COR-L47 (cell line): ENCODE results near the gene SLC43A1.
"Not testable (repeated sequence)": the region's sequence is repeated elsewhere in the genome, so short reads cannot be mapped to it uniquely, and the experiment has no call there.

ENCODE experiments used
- DNase-seq: peaks from one replicate; lab custom pipeline; 2025; lab: John Stamatoyannopoulos, UW

The SLC43A1 gene

DNA sequence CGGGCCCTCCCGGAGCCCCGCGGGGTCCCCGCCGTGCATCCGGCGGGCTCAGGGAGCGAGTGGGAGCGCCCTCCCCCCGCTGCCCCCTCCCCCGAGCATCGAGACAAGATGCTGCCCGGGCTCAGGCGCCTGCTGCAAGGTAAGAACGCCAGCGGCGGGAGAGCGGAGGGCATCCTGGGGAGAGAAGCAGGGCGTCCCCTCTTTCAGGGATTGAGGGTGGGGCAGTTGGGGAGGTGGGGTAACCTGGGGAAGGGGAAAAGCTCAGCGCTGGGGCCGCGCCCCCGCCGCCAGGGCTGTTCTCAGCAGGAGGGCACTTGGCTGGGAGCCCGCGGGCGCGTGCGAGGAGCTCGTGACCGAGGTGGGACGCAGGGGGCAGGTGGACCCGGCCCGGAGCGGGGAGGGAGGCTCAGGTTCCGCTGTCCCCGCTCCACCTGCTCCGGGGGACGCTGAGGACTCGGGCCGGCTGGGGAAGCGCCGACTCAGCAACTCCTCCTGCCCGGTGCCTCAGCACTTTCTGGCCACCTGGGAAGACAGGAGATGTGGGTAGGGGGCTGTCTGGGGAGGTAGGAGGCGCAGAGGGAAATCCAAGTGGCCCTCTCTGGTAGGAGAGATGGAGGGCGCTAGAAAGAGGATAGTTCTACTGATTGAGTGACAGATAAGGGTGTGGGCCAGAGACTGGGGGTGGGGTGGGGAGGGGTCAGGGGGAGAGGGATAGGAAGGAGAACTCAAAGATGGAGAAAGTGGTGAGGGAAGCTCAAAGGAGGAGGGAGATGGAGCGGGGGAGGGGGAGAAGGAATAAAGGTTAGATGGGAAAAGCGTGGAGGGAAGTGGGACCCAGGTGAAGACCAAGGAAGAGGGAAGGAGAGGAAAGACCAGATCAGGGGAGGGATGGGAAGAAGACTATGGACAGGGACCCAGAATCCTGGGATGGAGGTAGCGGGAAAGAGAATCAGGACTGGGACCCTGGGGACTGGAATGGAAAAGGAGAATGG is 54.4 kb downstream of the SLC43A1 start:
- peak; percentile 57 for DNase-seq

DNA sequence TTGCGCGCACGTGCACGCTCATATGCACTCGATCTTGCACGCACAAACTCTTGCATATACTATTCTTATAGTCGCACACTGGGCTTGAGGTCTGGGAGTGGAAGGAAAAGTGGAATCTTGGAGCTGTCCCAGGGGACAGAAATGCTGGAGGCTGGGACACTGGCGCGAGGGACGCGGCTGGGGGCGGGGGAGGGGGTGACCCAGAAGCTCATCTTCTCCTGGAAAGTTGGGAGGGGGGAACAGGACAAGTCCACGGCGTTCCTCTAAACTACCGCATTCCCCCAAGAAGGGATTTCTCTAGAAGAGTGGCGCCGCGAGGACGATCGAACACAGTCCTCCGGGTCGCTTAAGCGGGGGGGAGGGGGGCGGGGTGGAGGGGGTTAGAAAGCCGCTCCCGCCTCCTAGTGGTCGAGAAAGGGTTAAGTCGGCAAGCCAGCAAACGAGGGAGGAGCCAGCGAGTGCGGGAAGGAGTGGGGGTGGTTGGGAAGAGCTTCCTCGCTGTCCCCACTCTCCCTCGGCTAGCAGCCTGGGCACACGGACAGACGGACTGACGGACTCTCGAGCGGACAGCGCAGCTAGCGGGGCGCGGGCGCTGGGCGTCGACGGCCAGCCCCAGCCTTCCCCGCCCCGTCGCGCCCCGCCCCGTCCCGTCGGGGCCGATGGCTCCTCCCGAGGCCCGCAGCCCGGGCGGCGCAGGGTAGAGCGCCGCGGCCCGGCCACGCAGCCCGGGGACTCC is 55.3 kb downstream of the SLC43A1 start, which contains the start of gene RTN4RL2:
Gene RTN4RL2 (plus strand): TSS at position 507 of the 736 bp plus-strand sequence. CDS start 338 bp downstream, outside the sequence.
- DNase-seq: peak; percentile 53

DNA sequence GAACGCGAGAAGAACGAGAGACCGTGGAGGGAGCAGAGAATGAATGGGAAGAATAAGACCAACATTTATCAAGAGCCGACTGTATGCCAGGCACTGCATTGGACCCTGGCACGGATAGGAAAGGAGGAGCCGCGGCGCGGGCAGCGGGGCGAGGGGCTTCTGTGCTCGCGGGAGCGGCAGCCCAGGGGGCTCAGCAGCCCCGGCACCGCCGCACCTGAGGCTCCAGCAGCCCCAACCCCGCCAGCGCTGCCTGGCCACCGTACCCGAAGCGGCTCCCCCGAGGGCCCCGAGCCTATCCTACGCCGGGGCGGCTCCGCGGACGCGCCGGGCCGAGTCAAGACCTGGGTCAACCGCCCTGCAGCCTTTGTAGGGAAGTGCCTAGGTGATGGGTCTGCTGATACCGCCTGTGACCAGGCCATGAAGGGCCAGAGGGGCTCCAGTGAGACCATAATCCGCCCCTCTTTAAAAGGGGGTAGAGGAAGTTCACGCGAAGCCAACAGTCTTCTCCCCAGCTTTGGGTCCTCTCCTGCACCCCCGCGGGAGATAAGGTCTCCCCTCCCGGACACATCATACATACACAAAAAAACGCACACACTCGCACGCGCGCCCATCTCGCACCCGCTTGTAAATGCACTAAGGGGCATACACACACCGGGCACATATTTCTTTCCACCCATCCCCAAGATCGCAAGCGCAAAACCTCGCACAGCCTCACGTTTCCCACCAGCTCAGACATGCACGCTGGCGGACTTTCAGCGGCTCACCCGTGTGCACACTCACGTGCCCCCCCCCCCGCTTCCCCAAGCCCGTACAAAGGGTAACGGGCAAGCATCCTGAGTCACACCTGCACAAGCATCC is 56.1 kb downstream of the SLC43A1 start:
- DNase-seq: no peak

DNA sequence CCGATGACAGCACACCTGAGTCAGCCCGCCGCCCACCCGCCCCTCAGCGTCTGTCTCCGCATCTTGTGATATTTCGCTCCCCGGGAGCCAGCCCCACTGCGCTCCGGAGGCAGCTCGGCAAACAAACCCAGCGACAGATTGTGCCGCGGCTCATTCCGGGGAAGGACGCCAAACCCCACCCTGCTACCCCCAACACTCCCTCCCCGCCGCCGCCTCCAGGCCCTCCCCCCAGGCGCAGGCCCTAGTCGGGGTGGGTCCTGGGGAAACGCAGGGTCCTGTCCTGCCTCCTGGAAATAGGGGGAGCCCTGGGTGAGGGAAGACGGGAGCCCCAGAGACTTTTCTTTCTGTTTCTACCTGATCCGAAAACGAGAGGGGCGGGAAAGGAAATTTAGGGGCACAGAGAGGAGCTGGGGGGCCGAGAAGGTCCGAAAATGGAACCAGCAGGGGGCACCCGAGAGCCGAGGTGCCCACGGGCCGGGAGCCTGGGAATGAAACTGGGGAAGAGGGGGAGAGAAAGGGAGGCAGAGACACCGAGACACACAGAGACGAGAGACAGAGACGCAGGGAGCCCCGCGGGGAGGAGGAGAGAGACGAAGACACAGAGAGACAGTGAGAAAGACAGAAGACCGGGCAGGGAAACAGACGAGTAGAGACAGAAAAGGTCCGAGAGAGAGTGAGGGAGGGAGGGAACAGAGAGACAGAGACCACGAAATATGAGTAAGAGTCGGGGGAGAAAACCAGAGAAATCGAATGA is 56.9 kb downstream of the SLC43A1 start:
- DNase-seq: peak; percentile 56

DNA sequence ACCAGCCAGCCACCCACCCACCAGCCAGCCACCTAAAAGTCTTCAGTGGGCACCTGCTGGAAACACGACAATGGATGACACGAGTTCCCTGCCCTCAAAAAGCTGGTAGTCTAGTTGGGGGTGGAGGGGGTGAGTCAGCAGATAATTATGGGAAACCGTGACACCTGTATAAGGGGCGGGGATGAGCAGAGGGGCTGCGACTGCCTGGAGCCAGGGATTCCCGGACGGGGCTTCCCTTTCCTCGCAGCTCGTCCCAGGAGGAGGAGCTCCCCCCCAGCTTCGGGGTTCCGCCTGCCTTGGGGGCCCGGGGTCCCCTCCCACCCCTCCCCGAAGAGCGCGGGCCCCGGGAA is 57.5 kb downstream of the SLC43A1 start:
- no peak for DNase-seq

DNA sequence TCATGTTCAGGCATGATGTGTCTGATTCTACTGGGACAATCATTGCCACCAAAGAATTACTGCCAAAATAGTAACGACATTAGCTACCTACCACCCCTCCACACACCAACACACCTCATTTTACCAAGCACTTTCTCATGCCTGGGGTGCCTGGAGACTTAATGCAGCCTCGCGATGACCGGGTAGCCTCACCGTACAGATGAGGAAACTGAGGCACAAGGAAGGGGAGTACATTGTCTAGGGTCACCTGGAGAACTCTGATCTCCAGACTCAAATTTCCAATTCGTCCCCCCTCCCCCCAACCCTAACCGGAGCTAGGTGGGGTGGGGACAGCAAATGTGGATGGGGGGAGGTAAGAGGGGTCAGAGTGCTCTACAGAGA is 57.9 kb downstream of the SLC43A1 start:
- DNase-seq: no peak

DNA sequence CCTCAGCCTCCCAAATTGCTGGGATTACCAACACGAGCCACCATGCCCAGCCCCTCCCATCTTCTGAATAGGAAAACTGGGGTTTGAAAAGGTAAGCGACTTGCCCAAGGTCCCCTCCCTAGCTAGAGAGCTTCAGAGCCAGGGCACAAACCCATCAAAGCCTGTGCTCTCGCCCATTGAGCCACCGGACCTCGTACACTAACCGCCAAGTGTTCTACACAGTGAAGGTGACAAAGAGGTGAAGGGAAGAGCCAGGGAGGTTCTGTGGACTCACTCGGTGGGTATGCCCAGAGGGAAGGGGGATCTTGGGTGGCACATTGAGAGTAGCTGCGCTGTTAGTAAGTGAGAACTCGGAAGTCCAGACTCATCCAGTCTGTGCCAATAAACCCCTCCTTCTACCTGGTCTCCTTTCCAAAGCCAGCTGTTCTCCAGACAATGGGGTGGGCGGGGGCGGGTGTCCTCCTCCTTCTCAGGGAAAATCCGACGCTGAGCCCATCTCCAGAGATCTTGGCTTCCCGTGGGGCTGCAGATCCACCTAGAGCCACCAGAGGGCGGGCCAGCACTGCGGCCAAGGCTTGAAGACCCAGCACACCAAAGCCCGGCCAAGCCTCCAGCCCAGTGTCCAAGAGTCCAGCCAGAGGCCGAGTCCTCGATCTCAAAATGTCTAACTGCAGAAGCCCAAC is 58.4 kb downstream of the SLC43A1 start:
- DNase-seq: peak; percentile 76

DNA sequence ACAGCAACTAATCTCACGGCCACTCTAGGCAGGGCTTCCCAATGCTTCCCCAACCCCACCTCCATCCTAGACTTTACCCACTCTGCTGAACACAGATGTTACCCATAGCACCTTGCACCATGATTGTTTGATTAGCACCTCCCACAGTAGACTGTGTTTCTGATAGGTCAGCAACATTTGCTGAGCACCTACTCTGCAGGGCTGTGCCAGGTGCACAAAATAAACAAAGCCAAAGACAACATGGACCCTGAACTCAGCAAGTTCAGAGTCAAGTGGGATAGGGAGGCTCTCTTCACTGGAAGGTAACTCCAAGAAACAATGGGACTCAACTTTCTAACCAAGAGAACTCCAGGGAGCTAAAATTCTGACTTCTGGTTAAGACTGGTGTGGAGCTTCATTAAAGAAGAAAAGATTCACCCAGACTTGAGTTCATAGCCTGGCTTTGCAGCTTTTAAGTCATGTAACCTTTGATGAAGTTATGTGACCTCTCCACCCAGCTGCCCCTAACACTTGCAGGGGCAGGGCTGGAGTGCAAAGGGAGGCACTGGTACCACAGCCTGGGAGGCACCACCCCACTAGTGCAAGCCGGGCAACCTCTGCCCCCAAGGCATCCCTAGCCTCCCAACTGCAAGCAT is 61.8 kb downstream of the SLC43A1 start:
- DNase-seq: no peak

DNA sequence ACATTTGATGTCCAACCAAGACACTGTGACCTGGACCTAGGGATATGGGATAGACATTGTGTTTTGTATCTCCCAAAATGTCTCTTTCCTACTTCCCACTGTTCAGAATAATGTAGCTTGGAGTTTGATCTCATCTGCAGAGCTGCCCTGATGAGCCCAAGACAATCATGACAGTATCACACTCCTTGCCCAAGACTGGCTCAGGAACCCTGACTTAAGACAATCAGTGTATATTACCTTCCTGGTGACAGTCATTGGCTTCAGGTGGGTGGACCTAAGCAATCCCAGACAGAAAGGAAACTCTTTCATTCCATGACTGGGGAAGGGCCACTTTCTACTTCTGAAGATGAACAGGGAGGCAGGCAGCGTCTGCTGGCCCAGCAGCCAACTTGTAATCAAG is 69.4 kb downstream of the SLC43A1 start:
- no peak for DNase-seq

DNA sequence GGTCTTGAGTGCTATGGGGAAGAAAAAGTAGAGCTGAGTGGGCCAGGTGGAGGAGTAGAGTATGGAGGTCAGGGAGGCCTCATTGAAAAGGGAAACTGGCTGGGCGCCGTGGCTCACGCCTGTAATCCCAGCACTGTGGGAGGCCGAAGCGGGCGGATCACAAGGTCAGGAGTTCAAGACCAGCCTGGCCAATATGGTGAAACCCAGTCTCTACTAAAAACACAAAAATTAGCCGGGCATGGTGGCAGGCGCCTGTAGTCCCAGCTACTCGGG is 70.4 kb downstream of the SLC43A1 start:
- DNase-seq: not testable (repeated sequence)

DNA sequence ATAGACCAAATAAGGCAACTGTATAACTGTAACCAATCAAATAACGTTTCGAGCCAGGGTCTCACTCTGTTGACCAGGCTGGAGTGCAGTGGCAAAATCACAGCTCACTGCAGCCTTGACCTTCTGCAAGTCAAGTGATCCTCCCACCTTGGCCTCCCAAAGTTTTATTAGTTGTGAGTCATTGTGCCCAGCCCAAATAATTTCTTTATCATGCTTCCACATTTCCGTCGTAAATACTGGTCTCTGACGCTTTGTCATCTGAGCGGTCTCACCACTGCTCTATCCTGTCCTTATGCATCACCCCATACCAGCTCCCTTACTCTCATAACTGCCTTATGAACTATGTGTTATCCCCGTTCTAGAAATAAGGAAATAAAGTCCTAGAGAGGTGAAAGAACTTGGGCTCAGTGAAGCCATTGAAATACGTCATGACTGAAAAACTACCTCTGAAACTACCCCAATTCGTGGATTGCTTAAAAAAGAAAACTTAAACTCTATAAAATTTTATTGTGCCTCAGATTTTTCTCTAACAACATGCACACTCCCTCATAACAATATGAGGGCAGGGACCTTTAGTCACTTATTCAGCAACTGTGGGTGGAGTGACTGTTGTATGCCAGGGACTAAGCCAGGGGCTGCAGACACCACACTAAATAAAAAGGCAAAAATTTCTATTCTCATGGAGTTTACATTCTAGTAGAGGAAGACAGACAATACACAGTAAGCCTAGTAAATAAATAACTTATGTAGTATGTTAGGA is 71.0 kb downstream of the SLC43A1 start:
- DNase-seq: no peak

DNA sequence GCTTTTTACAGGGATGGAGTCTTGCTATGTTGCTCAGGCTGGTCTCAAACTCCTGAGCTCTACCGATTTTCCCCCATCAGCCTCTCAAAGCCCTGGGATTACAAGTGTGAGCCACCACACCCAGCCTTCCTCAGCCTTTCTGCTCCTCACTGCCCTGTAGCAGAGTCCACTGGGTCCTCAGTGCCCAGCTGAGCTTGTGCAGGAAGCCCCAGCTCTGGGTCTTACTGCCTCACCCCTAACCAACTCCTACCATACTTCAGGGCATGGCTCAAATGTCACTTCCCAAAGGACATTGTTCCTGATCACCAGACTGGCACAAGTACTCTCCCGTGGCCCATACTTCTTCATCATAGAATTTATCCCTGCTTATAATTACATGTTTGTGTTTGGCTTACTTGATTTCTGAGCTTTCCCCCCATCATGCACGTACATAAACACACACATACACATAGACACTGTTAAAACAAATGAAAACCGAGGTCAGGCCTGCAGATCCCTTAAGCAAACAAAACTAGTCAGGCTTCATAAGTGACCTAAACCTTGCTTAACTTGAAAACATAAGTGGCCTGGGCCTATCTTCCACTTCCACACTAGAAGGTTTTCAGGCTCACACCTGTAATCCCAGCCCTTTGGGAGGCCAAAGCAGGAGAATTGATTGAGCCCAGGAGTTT is 74.6 kb downstream of the SLC43A1 start:
- DNase-seq: no peak

DNA sequence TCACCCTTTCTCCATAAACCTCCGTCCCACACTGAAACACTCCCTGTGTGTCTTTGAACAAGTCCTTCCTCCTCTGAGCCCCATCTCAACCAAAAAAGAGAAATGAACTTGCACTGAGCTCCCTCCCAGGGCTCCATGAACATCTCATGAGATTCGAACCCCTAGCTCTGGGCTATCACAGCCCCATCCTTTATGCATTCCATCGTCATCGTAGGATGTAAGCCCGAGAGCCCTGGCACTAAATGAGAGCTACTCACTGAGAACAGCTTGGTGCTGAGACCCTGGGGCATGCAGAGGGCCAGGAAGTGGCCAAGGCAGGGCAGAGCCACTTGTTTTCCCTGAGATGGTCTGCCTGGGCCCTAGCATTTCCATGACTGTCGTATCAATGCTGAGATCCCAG is 75.7 kb downstream of the SLC43A1 start:
- DNase-seq: no peak

DNA sequence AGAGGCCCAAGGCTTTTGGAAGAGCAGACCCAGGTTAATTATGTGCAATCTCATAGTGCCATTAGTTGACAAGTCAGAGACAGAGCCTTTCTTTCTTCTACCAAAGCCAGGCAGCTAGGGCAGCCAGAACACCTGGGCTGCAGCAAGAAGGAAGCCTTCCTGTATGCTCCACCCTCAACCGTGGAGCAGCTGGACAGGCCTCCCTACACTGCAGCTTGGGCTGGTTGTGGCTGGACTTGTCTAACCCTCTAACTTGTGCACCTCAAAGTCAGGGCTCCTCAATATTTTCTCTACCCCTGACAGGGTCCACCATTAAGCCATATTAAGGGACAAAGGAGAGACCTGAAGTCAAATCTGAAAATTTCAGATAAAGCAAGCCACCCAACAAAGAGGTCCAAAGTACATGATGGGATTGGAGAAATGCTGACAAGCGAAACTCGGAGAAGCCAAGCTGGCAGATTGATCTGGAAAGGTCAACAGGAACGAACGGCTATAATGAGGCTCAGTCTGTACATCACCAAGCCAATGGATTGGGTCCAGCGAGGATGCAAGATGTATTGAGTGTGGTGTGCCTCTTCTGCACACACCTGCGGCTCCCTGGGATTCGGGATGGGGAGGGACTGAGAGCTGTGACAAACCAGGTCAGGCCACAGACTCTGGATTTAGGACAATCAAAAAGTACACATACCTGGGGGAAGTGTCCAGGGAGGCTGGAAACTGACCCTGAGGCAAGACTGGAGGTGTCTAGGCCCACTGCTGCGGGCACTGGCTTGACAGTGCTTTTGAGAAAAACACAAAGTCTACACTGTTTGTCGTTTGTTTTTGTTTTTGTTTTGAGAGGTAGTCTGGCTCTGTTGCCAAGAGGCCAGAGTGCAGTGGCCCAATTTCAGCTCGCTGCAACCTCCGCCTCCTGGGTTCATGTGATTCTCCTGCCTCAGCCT is 76.9 kb downstream of the SLC43A1 start:
- no peak for DNase-seq

DNA sequence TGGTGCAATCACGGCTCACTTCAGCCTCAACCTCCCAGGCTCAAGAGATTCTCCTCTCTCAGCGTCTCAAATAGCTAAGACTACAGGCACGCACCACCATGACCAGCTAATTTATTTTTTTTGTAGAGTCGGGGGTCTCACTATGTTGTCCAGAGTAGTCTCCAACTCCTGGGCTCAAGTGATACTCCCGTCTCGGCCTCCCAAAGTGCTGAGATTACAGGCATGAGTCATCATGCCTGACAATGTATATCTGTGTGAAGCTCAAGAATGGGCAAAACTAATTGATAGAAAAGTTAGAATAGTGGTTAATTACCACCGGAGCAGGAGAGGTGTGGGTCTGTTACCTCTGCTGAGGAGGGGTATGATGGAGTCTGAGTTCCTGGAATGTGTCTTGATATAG is 79.5 kb downstream of the SLC43A1 start:
- no peak for DNase-seq

DNA sequence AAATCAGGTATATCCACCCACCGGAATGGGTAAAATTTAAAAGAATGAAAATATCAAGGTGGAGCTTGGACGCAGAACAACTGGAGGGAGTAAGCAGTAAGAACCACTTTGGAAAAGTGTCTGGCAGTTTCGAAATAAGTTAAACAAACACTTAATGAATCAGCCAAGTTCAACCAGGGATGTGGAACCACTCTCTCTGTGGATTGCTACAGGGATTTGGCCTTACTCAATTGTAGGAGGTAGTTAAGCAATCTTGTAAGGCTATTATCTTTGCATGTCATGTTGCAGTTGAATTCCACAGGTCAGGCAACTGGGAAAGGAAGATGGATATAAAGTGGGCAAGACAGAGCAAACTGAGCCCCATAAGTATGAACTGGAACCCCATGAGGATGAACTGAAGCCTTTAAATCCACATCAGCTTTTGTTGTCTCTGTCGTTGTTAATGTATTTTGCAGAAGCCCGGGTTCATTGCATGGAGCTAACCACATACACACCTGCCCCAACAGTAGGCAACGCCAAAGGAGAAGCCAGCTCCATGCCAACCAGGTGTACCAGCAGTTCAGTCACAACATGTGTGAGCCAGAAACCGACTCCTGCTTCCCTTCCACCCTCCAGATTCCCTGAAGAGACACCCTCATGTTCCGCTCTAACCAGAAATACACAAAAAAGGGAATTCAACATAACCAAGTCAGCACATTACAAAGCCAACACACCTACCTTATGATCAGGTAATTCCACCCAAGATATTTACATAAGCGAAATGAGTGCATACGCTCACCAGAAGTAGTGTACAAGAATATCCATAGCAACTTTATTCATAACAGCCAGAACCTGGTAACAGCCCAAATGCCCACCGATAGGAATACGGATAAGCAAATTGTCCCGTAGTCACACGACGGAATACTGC is 80.6 kb downstream of the SLC43A1 start:
- DNase-seq: no peak
